ENCODE measurements around the gene NECTIN1.

Gene NECTIN1

GRCh38 chr11:119754656-119755355 lies 25.8 kb upstream of the NECTIN1 start:
- DNase-seq: no peak

- no peak for DNase-seq
These were observed 25.2 kb upstream of the NECTIN1 start for GRCh38 chr11:119754199-119754598.

GRCh38 chr11:119752946-119753345 lies 23.9 kb upstream of the NECTIN1 start:
- no peak for DNase-seq

GRCh38 chr11:119752345-119752871 lies 23.4 kb upstream of the NECTIN1 start:
- no peak for DNase-seq

GRCh38 chr11:119750056-119750455 lies 21.1 kb upstream of the NECTIN1 start:
- no peak for DNase-seq

GRCh38 chr11:119749006-119749565 lies 20.1 kb upstream of the NECTIN1 start:
- DNase-seq: no peak

GRCh38 chr11:119747868-119748660 lies 19.1 kb upstream of the NECTIN1 start:
- no peak for DNase-seq

GRCh38 chr11:119745776-119746535 lies 17.0 kb upstream of the NECTIN1 start:
- DNase-seq: no peak

GRCh38 chr11:119745112-119745511 lies 16.1 kb upstream of the NECTIN1 start:
- DNase-seq: no peak

GRCh38 chr11:119744577-119744976 lies 15.6 kb upstream of the NECTIN1 start:
- no peak for DNase-seq

GRCh38 chr11:119743006-119743405 lies 14.0 kb upstream of the NECTIN1 start:
- peak; percentile 65 for DNase-seq

- peak; percentile 86 for DNase-seq
These were observed 13.4 kb upstream of the NECTIN1 start for GRCh38 chr11:119742263-119742861.

- DNase-seq: peak; percentile 78
These were observed 12.6 kb upstream of the NECTIN1 start for GRCh38 chr11:119741369-119742262.

- no peak for DNase-seq
These were observed 11.0 kb upstream of the NECTIN1 start for GRCh38 chr11:119739975-119740374.

- peak; percentile 83 for DNase-seq
These were observed 10.2 kb upstream of the NECTIN1 start for GRCh38 chr11:119739021-119739703.

GRCh38 chr11:119738059-119738439 lies 9.0 kb upstream of the NECTIN1 start:
- DNase-seq: no peak

- DNase-seq: no peak
These were observed 8.5 kb upstream of the NECTIN1 start for GRCh38 chr11:119737366-119738058.

GRCh38 chr11:119734788-119735187 lies 5.8 kb upstream of the NECTIN1 start:
- DNase-seq: no peak

GRCh38 chr11:119730789-119731386 lies 1.9 kb upstream of the NECTIN1 start:
- no peak for DNase-seq
